SKM-1 treated with dmso at 0.1 percent for 144 hours (cell line): Measurements from ENCODE around the gene SIX4.

Experiments used
- DNase-seq: peaks from one replicate; lab custom pipeline; 2025; ENCODE audit not compliant: unreplicated experiment; lab: John Stamatoyannopoulos, UW

The SIX4 gene

GRCh38 chr14:60722357-60723115, 1.6 kb downstream of the SIX4 start:
- DNase-seq: no peak

GRCh38 chr14:60722107-60722356, 2.1 kb downstream of the SIX4 start:
- DNase-seq: no peak

- no peak for DNase-seq
Measured at GRCh38 chr14:60721326-60722106, 2.6 kb downstream of the SIX4 start.

- DNase-seq: no peak
Measured at GRCh38 chr14:60720962-60721325, 3.2 kb downstream of the SIX4 start.

GRCh38 chr14:60720391-60720790, 3.8 kb downstream of the SIX4 start:
- no peak for DNase-seq

GRCh38 chr14:60713513-60713912, 10.6 kb downstream of the SIX4 start:
- no peak for DNase-seq

GRCh38 chr14:60710494-60710893, 13.7 kb downstream of the SIX4 start:
- no peak for DNase-seq

GRCh38 chr14:60707858-60708257, 16.3 kb downstream of the SIX4 start:
- no peak for DNase-seq

GRCh38 chr14:60705100-60705499, 19.1 kb downstream of the SIX4 start:
- DNase-seq: no peak

GRCh38 chr14:60700598-60700997, 23.6 kb downstream of the SIX4 start:
- no peak for DNase-seq

GRCh38 chr14:60695327-60695726, 28.8 kb downstream of the SIX4 start:
- no peak for DNase-seq

- no peak for DNase-seq
Measured at GRCh38 chr14:60691383-60692113, 32.6 kb downstream of the SIX4 start.

GRCh38 chr14:60686865-60687264, 37.3 kb downstream of the SIX4 start:
- no peak for DNase-seq

GRCh38 chr14:60684203-60684602, 39.9 kb downstream of the SIX4 start:
- no peak for DNase-seq

- DNase-seq: no peak
Measured at GRCh38 chr14:60681271-60681670, 42.9 kb downstream of the SIX4 start.

- DNase-seq: no peak
Measured at GRCh38 chr14:60680511-60680910, 43.6 kb downstream of the SIX4 start.

GRCh38 chr14:60679566-60680258, 44.4 kb downstream of the SIX4 start:
- no peak for DNase-seq

- no peak for DNase-seq
Measured at GRCh38 chr14:60677701-60678100, 46.5 kb downstream of the SIX4 start.

GRCh38 chr14:60670989-60671388, 53.2 kb downstream of the SIX4 start:
- DNase-seq: no peak

- no peak for DNase-seq
Measured at GRCh38 chr14:60668431-60669112, 55.6 kb downstream of the SIX4 start.

GRCh38 chr14:60665177-60665550, 59.0 kb downstream of the SIX4 start:
- no peak for DNase-seq
